GM18907 (cell line): ENCODE measurements around the gene PCDHA6.
"Not testable (repeated sequence)": the region's sequence is repeated elsewhere in the genome, so short reads cannot be mapped to it uniquely, and the experiment has no call there.

Experiments used
- ATAC-seq: cut with Tn5 transposase; IDR thresholded peaks from one replicate; pipeline ENCODE4 v1.9.1; 2021; ENCODE audit warnings: mild to moderate bottlenecking, moderate library complexity; ENCODE audit not compliant: unreplicated experiment

The PCDHA6 gene

DNA sequence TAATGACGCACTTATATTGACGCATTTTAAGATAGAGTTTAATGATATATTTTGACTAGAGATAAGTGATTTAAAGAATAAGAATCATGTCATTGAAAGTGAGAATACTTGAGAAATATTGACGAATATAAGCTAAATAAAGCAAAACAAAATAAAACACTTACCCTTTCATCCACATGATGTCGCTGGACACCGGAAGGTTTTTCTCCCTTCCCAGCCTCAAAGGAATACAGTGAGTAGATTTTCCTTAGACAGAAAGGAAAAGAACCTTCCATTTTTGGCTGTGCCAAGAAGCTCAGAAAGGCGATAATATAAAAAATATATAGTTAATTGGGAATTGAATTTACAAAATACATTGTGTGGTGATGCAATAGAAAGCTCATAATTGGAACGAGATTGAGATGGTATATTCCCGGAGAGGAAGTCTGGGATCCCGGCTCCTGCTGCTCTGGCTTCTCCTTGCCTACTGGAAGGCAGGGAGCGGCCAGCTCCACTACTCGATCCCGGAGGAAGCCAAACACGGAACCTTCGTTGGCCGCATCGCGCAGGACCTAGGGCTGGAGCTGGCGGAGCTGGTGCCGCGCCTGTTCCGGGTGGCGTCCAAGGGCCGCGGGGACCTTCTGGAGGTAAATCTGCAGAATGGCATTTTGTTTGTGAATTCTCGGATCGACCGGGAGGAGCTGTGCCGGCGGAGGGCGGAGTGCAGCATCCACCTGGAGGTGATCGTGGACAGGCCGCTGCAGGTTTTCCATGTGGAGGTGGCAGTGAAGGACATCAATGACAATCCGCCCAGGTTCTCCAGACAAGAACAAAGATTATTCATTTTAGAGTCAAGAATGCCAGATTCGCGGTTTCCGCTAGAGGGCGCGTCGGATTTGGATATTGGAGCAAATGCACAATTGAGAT, 6.1 kb upstream of the PCDHA6 start, which contains the start of gene PCDHA5:
Gene PCDHA5 (plus strand): TSS at position 239 of the 906 bp plus-strand sequence.
- no peak for ATAC-seq

DNA sequence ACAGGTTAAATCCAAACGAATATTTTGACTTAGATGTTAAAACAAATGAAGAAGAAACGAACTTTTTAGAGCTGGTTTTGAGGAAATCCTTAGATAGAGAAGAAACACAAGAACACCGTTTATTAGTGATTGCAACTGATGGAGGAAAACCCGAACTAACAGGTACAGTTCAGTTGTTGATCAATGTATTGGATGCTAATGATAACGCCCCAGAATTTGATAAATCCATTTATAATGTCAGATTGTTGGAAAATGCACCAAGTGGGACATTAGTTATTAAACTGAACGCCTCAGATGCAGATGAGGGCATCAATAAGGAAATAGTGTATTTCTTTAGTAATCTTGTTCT, 5.5 kb upstream of the PCDHA6 start:
- ATAC-seq, result no peak

DNA sequence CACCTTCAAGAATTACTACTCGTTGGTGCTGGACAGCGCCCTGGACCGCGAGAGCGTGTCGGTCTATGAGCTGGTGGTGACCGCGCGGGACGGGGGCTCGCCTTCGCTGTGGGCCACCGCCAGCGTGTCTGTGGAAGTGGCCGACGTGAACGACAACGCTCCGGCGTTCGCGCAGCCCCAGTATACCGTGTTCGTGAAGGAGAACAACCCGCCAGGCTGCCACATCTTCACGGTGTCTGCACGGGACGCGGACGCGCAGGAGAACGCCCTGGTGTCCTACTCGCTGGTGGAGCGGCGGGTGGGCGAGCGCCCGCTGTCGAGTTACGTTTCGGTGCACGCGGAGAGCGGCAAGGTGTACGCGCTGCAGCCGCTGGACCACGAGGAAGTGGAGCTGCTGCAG, 4.8 kb upstream of the PCDHA6 start:
- not testable (repeated sequence) for ATAC-seq

DNA sequence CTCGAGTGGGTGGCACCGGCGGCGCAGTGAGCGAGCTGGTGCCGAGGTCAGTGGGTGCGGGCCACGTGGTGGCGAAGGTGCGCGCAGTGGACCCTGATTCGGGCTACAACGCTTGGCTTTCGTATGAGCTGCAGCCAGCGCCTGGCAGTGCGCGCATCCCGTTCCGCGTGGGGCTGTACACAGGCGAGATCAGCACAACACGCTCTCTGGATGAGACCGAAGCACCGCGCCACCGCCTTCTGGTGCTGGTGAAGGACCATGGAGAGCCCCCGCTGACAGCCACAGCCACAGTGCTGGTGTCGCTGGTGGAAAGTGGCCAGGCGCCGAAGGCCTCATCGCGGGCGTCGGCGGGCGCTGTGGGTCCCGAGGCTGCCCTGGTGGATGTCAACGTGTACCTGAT, 4.3 kb upstream of the PCDHA6 start:
- no peak for ATAC-seq

DNA sequence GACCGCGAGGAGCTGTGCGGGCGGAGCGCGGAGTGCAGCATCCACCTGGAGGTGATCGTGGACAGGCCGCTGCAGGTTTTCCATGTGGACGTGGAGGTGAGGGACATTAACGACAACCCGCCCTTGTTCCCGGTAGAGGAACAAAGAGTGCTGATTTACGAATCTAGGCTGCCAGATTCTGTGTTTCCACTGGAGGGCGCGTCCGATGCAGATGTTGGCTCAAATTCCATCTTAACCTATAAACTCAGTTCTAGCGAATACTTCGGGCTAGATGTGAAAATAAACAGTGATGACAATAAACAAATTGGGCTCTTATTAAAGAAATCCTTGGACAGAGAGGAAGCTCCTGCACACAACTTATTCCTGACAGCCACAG, 590 bp downstream of the PCDHA6 start:
- ATAC-seq, result no peak

DNA sequence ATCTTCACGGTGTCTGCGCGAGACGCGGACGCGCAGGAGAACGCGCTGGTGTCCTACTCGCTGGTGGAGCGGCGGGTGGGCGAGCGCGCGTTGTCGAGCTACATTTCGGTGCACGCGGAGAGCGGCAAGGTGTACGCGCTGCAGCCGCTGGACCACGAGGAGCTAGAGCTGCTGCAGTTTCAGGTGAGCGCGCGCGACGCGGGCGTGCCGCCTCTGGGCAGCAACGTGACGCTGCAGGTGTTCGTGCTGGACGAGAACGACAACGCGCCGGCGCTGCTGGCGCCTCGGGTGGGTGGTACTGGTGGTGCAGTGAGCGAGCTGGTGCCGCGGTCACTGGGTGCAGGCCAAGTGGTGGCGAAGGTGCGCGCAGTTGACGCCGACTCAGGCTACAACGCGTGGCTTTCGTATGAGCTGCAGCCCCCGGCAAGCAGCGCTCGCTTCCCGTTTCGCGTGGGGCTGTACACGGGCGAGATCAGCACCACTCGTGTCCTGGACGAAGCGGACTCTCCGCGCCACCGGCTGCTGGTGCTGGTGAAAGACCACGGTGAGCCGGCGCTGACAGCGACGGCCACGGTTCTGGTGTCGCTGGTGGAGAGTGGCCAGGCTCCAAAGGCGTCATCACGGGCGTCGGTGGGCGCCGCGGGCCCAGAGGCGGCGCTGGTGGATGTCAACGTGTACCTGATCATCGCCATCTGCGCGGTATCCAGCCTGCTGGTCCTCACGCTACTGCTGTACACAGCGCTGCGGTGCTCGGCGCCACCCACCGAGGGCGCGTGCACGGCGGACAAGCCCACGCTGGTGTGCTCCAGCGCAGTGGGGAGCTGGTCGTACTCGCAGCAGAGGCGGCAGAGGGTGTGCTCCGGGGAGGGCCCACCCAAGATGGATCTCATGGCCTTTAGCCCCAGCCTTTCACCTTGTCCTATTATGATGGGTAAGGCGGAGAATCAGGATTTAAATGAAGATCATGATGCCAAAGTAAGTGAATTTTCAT, 2.0 kb downstream of the PCDHA6 start:
- not testable (repeated sequence) for ATAC-seq

DNA sequence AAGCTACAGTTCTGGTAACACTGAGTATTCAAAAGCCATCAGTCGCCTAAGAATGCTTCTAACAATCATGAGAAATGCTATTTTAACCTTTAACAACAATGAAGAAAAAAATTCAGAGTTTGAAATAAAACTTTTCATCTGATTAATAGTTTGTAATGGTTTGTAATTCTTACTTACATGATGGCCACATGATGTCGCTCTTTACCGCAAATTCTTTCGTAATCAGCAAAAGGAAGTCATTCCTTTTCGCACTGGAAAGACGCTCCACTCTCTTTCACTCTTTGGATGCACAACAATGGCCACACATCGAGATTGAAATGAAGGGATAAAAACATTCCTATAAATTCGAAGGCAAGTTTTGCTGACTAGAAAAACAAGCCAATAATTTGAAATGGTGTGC, 6.2 kb downstream of the PCDHA6 start, which contains the start of gene PCDHA7:
Gene PCDHA7 (plus strand): TSS at position 277 of the 400 bp plus-strand sequence. CDS start 115 bp downstream, at position 392.
- ATAC-seq, result no peak

DNA sequence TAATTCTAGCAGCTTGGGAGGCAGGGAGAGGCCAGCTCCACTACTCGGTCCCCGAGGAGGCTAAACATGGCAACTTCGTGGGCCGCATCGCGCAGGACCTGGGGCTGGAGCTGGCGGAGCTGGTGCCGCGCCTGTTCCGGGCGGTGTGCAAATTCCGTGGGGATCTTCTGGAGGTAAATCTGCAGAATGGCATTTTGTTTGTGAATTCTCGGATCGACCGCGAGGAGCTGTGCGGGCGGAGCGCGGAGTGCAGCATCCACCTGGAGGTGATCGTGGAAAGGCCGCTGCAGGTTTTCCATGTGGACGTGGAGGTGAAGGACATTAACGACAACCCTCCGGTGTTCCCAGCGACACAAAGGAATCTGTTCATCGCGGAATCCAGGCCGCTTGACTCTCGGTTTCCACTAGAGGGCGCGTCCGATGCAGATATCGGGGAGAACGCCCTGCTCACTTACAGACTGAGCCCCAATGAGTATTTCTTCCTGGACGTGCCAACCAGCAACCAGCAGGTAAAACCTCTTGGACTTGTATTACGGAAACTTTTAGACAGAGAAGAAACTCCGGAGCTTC, 6.8 kb downstream of the PCDHA6 start:
- not testable (repeated sequence) for ATAC-seq

DNA sequence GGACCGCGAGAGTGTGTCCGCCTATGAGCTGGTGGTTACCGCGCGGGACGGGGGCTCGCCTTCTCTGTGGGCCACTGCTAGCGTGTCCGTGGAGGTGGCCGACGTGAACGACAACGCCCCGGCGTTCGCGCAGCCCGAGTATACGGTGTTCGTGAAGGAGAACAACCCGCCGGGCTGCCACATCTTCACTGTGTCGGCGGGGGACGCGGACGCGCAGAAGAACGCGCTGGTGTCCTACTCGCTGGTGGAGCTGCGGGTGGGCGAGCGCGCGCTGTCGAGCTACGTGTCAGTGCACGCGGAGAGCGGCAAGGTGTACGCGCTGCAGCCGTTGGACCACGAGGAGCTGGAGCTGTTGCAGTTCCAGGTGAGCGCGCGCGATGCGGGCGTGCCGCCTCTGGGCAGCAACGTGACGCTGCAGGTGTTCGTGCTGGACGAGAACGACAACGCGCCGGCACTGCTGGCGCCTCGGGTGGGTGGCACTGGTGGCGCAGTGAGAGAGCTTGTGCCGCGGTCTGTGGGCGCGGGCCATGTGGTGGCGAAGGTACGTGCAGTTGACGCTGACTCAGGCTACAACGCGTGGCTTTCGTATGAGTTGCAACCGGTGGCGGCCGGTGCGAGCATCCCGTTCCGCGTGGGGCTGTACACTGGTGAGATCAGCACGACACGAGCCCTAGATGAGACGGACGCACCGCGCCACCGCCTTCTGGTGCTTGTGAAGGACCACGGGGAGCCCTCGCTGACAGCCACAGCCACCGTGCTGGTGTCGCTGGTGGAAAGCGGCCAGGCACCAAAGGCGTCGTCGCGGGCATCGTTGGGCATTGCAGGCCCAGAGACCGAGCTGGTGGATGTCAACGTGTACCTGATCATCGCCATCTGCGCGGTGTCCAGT, 8.1 kb downstream of the PCDHA6 start:
- no peak for ATAC-seq

DNA sequence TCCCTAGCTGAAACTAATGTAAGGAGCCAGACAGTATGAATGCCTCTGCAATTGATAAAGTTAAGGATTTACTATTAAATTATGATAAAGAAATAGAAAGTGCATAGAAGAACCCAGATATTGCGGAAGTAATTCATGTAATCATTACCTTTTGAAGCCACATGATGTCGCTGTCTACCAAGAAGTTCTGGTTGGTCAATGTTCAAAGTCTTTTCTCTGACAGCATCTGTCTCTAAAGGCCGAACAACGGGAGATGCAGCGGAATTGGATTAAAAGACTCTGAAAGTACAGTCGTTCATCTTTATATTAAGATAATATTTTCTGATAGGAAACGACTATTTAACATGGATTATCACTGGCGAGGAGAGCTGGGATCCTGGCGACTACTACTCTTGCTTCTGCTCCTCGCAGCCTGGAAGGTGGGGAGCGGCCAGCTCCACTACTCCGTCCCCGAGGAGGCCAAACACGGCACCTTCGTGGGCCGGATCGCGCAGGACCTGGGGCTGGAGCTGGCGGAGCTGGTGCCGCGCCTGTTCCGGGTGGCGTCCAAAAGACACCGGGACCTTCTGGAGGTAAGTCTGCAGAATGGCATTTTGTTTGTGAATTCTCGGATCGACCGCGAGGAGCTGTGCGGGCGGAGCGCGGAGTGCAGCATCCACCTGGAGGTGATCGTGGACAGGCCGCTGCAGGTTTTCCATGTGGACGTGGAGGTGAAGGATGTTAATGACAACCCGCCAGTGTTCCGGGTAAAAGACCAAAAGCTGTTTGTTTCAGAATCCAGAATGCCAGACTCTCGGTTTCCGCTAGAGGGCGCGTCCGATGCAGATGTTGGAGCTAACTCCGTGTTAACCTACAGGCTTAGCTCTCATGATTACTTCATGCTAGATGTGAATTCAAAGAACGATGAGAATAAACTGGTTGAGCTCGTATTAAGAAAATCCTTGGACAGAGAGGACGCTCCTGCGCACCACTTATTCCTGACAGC, 13.5 kb downstream of the PCDHA6 start, which contains the start of gene PCDHA8:
Gene PCDHA8 (plus strand): TSS at position 210 of the 985 bp plus-strand sequence. CDS start 135 bp downstream, at position 345.
- no peak for ATAC-seq

DNA sequence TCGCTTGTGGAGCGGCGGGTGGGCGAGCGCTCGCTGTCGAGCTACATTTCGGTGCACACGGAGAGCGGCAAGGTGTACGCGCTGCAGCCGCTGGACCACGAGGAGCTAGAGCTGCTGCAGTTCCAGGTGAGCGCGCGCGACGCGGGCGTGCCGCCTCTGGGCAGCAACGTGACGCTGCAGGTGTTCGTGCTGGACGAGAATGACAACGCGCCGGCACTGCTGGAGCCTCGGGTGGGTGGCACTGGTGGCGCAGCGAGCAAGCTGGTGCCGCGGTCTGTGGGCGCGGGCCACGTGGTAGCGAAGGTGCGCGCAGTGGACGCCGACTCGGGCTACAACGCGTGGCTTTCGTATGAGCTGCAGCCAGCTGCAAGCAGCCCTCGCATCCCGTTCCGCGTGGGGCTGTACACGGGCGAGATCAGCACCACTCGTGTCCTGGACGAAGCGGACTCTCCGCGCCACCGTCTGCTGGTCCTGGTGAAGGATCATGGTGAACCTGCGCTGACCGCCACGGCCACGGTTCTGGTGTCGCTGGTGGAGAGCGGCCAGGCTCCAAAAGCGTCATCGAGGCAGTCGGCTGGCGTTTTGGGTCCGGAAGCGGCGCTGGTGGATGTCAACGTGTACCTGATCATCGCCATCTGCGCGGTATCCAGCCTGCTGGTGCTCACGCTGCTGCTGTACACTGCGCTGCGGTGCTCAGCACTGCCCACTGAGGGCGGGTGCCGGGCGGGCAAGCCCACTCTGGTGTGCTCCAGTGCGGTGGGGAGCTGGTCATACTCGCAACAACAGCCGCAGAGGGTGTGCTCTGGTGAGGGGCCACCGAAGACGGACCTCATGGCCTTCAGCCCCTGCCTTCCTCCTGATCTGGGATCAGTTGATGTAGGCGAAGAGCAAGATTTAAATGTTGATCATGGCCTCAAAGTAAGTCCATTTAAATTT, 15.3 kb downstream of the PCDHA6 start:
- no peak for ATAC-seq

DNA sequence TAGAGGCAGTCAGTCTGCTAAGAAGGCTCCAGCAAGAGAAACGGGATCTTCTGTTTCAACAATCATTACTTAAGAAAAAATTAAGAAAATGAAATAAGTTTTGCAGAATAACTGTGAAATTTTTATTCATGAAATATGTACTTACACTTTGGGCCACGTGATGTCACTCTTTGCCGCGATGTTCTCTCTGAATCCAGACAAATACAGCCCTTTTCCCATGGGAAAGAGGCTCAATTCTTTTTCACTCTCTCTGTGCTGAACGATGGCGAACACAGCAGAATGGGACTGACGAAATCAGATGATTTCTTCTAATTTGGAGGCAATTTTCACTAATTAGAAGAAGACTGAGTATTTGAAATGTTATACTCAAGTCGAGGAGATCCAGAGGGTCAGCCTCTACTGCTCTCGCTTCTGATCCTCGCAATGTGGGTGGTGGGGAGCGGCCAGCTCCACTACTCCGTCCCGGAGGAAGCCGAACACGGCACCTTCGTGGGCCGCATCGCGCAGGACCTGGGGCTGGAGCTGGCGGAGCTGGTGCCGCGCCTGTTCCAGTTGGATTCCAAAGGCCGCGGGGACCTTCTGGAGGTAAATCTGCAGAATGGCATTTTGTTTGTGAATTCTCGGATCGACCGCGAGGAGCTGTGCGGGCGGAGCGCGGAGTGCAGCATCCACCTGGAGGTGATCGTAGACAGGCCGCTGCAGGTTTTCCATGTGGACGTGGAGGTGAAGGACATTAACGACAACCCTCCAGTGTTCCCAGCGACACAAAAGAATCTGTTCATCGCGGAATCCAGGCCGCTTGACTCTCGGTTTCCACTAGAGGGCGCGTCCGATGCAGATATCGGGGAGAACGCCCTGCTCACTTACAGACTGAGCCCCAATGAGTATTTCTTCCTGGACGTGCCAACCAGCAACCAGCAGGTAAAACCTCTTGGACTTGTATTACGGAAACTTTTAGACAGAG, 20.7 kb downstream of the PCDHA6 start, which contains the start of gene PCDHA9:
Gene PCDHA9 (plus strand): TSS at position 244 of the 964 bp plus-strand sequence. CDS start 114 bp downstream, at position 358.
- ATAC-seq, result not testable (repeated sequence)

DNA sequence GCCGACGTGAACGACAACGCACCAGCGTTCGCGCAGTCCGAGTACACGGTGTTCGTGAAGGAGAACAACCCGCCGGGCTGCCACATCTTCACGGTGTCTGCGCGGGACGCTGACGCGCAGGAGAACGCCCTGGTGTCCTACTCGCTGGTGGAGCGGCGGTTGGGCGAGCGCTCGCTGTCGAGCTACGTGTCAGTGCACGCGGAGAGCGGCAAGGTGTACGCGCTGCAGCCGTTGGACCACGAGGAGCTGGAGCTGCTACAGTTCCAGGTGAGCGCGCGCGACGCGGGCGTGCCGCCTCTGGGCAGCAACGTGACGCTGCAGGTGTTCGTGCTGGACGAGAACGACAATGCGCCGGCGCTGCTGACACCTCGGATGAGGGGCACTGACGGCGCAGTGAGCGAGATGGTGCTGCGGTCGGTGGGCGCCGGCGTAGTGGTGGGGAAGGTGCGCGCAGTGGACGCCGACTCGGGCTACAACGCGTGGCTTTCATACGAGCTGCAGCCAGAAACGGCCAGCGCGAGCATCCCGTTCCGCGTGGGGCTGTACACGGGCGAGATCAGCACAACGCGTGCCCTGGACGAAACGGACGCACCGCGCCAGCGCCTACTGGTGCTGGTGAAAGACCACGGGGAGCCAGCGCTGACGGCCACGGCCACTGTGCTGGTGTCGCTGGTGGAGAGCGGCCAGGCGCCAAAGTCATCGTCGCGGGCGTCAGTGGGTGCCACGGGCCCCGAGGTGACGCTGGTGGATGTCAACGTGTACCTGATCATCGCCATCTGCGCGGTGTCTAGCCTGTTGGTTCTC, 22.3 kb downstream of the PCDHA6 start:
- ATAC-seq, result not testable (repeated sequence)

DNA sequence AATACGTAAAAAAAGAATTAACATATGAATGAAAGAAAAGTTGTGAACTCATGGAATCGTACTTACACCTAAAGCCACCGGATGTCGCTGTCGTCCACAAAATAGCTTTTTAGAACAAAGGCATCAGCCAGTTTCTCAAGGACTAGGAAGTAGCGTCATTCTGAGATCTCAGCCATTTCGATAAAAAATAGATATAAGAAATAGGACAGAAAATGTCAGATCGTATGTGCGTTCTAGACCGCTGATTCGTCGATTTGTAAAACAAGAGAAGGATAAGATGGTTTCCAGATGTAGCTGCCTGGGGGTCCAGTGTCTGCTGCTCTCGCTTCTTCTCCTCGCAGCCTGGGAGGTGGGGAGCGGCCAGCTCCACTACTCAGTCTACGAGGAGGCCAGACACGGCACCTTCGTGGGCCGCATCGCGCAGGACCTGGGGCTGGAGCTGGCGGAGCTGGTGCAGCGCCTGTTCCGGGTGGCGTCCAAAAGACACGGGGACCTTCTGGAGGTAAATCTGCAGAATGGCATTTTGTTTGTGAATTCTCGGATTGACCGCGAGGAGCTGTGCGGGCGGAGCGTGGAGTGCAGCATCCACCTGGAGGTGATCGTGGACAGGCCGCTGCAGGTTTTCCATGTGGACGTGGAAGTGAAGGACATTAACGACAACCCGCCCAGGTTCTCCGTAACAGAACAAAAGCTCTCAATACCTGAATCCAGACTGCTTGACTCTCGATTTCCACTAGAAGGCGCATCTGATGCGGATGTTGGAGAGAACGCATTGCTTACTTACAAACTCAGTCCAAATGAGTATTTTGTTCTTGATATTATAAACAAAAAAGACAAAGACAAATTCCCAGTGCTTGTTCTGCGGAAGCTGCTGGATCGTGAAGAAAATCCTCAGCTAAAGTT, 28.3 kb downstream of the PCDHA6 start, which contains the start of gene PCDHA10:
Gene PCDHA10 (plus strand): TSS at position 126 of the 903 bp plus-strand sequence. CDS start 152 bp downstream, at position 278.
- ATAC-seq, result no peak
